Heart right ventricle (tissue), 16 donors: Measurements from ENCODE around the gene PPP1CC. TPM values are rescaled to one million over a fixed set of nuclear protein-coding genes. Genes with fewer than 3 reads are reported as not detected.

Experiments
- ATAC-seq, 8 donors: fragments of 200-7000 bp; cut with Tn5 transposase; one replicate each; pipeline ENCODE4 v1.9.1; 2020; ENCODE audit warnings: mild to moderate bottlenecking in 8 of 8, moderate library complexity in 8 of 8, moderate number of reproducible peaks in 1 of 8
- DNase-seq, 2 donors: peaks; one replicate each; pipeline ENCODE4 v3.0.0-alpha.2; 2020
- H3K27ac ChIP-seq, 10 donors: fragments of 200-600 bp; sonication (generic) in 2 of 10; one replicate each; pipeline versions ENCODE4 v1.5.0 to v1.8.0; 2020 to 2022; ENCODE audit warnings: mild to moderate bottlenecking in 3 of 10
- H3K27me3 ChIP-seq, 7 donors: fragments of 200-600 bp; one replicate each; pipeline ENCODE4 v1.8.0; 2021 to 2022; ENCODE audit warnings: mild to moderate bottlenecking in 2 of 7
- H3K36me3 ChIP-seq, 9 donors: fragments of 200-600 bp; sonication (generic) in 1 of 9; one replicate each; pipeline versions ENCODE4 v1.5.0 to v1.8.0; 2020 to 2022; ENCODE audit warnings: mild to moderate bottlenecking in 2 of 9
- H3K4me1 ChIP-seq, 9 donors: fragments of 200-600 bp; sonication (generic) in 1 of 9; one replicate each; pipeline versions ENCODE4 v1.5.0 to v1.8.0; 2020 to 2022; ENCODE audit warnings: mild to moderate bottlenecking in 4 of 9
- H3K4me3 ChIP-seq, 10 donors: fragments of 200-600 bp; sonication (generic) in 2 of 10; one replicate each; pipeline versions ENCODE4 v1.5.0 to v1.8.0; 2020 to 2022; ENCODE audit warnings: mild to moderate bottlenecking in 7 of 10, moderate library complexity in 2 of 10
- H3K9me3 ChIP-seq, 11 donors: fragments of 200-600 bp in 10 of 11; sonication (generic) in 2 of 11; one replicate each; pipeline versions ENCODE4 v1.5.0 to v1.8.0; 2013 to 2022; ENCODE audit warnings: mild to moderate bottlenecking in 2 of 11, control low read depth in 1 of 11, moderate library complexity in 1 of 11
- CTCF ChIP-seq, 9 donors: fragments of 200-600 bp; sonication (generic) in 2 of 9; IDR thresholded peaks; one replicate each; pipeline versions ENCODE4 v1.5.0 to v1.8.0; 2021 to 2022; ENCODE audit warnings: antibody characterized with exemption in 9 of 9, mild to moderate bottlenecking in 5 of 9, moderate library complexity in 1 of 9
- WGBS, 2 donors: extraction: QIAGEN DNeasy Blood & Tissue Kit; methylation state at CpG; one replicate each; pipeline ENCODE4 v1.1.7; 2013; ENCODE audit warnings: inconsistent platforms in 1 of 2; 5-methylcytosine and 5-hydroxymethylcytosine counted together
- intact Hi-C, 10 donors: fragments of 100-400 bp; cut with DNase I; formaldehyde crosslinking; loops; one replicate each; pipeline versions ENCODE4 v1.11.1 to v1.14.2; 2022
- polyA plus RNA-seq, 2 donors: library from polyadenylated mRNA; stranded (reverse); fragments of 200-250 nt; gene quantifications; one replicate each; pipeline ENCODE4 v1.2.3, GENCODE V29; 2013
- total RNA-seq, 10 donors: library from RNA; stranded (reverse); fragmentation: NEBNext Ultra II Directional in 3 of 10; extraction: Animal tissue kit (Norgen Biotek cat#: 25700) in 3 of 10; gene quantifications; one replicate each; pipeline versions ENCODE4 v1.2.1 to v1.2.4, GENCODE V29; 2021 to 2023
- donor health status: Arrhythmogenic right ventricular cardiomyopathy.
- donor health status: ischemic (EF 13 %, LVEDD 7.1; RV severe dilation, severe dysfunction).
- donor health status: healthy with polysubstance abuse.
- donor health status: DM: no; HTN: yes; CAD: no.
- donor health status: DM: no; HTN: no; CAD: no.
- donor health status: ischemic (EF 25% LVEDD 6.9; RV normal size, moderate dysfunction).
- donor health status: ischemic (EF 25% LVEDD 5.7; RV mildly dilated, moderate dysfunction).
- donor health status: healthy.
- donor health status: DM: yes; HTN: yes; CAD: no.
- donor health status: Ischemic cardiomyopathy.
- donor health status: ischemic (EF 35%, LVEDD 5.7; RV mildly dilated, moderate dysfunction).
- donor health status: nonischemic (EF 11% LVEDD 7.7; RV severe dilation, severe dysfunction).
- donor health status: DM: yes; HTN: yes; CAD: no.
- donor health status: PGD.
- donor health status: ischemic (EF 29% LVEDD 5.4; RV normal size, mild dysfunction).
- donor health status: nonischemic (EF 23%, LVEDD 6.1; RV moderate dilation, normal function).

The PPP1CC gene
- total and polyA plus RNA-seq, 12 donors: 66.0 to 248 (median 134) TPM

DNA sequence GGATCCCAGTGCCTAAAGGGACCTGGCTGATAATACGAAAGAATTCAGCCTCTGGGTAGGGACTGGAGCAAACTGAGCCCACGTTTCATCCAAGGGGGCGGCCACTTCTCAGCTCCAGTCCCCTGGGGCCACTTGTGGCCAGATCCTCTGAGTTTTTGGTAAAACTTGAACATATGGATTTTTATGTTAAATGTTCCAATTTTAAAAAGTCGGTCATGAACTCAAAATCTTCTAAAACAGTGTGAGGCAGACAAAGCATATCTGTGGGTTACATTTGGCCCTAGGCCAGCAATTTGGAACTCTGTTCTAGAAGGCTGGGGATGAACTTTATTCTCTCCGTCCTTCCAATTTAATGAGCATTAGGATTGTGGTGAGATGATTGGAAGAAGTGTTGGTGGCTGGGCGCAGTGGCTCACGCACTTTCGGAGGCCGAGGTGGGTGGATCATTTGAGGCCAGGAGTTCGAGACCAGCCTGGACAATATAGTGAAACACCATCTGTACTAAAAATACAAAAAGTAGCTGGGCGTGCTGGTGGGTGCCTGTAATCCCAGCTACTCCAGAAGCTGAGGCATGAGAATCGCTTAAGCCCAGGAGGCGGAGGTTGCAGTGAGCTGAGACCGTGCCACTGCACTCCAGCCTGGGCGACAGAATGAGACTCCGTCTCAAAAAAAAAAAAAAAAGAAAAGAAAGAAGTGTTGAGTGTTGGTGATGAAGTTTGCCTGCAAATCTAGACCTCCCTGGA lies 3.0 kb upstream of the PPP1CC start:
- ATAC-seq (no peak), DNase-seq (no peak)
- Histone ChIP-seq H3K36me3 (no peaks in the 10 kb centered on the region), H3K27me3 (no peaks in the 10 kb centered on the region), H3K9me3 (no peaks in the 10 kb centered on the region), H3K27ac (peak overlapping the region in 3 of 10 donors; percentile 6 to 34 (median 8)), H3K4me3 (no peak overlapping the region), H3K4me1 (peaks cover 8 to 35% (median 28%) of the 10 kb centered on the region in 9 donors)
- intact Hi-C loops: loop anchor here in 3 of 10 donors (10.0 kb wide), 2 partner anchors 79 to 139 kb away; no protein-coding TSS in a partner anchor
- 67 to 78% methylated on average over 16 of the region's 16 CpGs for WGBS, 2 donors
- no peak for TF ChIP-seq CTCF (IDR thresholded peaks at IDR 0.05)

- no peaks in the 10 kb centered on the region for H3K36me3 ChIP-seq
- no peak overlapping the region for H3K4me3 ChIP-seq
- no peak for ATAC-seq
- WGBS, 2 donors: 61 to 67% methylated on average over 5 of the region's 5 CpGs
- no peaks in the 10 kb centered on the region for H3K27me3 ChIP-seq
- intact Hi-C loops: loop anchor here in 4 of 10 donors (5.0 to 10.0 kb wide), 4 partner anchors 47 to 143 kb away; no protein-coding TSS in a partner anchor
- DNase-seq: no peak
- TF ChIP-seq CTCF (IDR thresholded peaks at IDR 0.05): no peak
- H3K4me1 ChIP-seq: peaks cover 12 to 45% (median 37%) of the 10 kb centered on the region in 9 donors
- H3K9me3 ChIP-seq: no peaks in the 10 kb centered on the region
- peak overlapping the region in 3 of 10 donors; percentile 76 to 94 (median 94) for H3K27ac ChIP-seq
Observed at GRCh38 chr12:110744601-110745264, 2.0 kb upstream of the PPP1CC start.

GRCh38 chr12:110744151-110744571 lies 1.5 kb upstream of the PPP1CC start:
- H3K36me3 ChIP-seq: no peaks in the 10 kb centered on the region
- peak overlapping the region in 7 of 10 donors; percentile 76 to 94 (median 93) for H3K27ac ChIP-seq
- no peak for TF ChIP-seq CTCF (IDR thresholded peaks at IDR 0.05)
- ATAC-seq (no peak), DNase-seq (no peak)
- peak overlapping the region in 2 of 10 donors; percentile 94 to 99 for H3K4me3 ChIP-seq
- no peaks in the 10 kb centered on the region for H3K9me3 ChIP-seq
- H3K27me3 ChIP-seq: no peaks in the 10 kb centered on the region
- intact Hi-C loops: loop anchor here in 4 of 10 donors (5.0 to 10.0 kb wide), 4 partner anchors 47 to 143 kb away; no protein-coding TSS in a partner anchor
- WGBS, 2 donors: 50 to 65% methylated on average over 4 of the region's 4 CpGs
- peaks cover 12 to 51% (median 43%) of the 10 kb centered on the region in 9 donors for H3K4me1 ChIP-seq

GRCh38 chr12:110743571-110744093 lies 941 bp upstream of the PPP1CC start:
- Histone ChIP-seq H3K36me3 (no peaks in the 10 kb centered on the region), H3K27ac (peak overlapping the region in 8 of 10 donors; percentile 25 to 94 (median 92)), H3K27me3 (no peaks in the 10 kb centered on the region), H3K4me1 (peaks cover 12 to 56% (median 48%) of the 10 kb centered on the region in 9 donors), H3K4me3 (peak overlapping the region in 8 of 10 donors; percentile 71 to 99 (median 96)), H3K9me3 (no peaks in the 10 kb centered on the region)
- peak in 6 of 8 donors; percentile 2 to 30 (median 8) for ATAC-seq
- no peak for TF ChIP-seq CTCF (IDR thresholded peaks at IDR 0.05)
- 17 to 28% methylated on average over 26 of the region's 26 CpGs for WGBS, 2 donors
- intact Hi-C loops: loop anchor here in 4 of 10 donors (5.0 to 10.0 kb wide), 4 partner anchors 46 to 144 kb away; no protein-coding TSS in a partner anchor
- DNase-seq: peak; percentile 22 to 32
